ENCODE data around the gene COPS7A. TPM values are rescaled to one million over a fixed set of nuclear protein-coding genes. Genes with fewer than 3 reads are reported as not detected.
"Not testable (repeated sequence)": the region's sequence is repeated elsewhere in the genome, so short reads cannot be mapped to it uniquely, and the experiment has no call there.

COPS7A gene
- total RNA-seq, 1 donor from 2014 or later: 31.7 TPM

DNA sequence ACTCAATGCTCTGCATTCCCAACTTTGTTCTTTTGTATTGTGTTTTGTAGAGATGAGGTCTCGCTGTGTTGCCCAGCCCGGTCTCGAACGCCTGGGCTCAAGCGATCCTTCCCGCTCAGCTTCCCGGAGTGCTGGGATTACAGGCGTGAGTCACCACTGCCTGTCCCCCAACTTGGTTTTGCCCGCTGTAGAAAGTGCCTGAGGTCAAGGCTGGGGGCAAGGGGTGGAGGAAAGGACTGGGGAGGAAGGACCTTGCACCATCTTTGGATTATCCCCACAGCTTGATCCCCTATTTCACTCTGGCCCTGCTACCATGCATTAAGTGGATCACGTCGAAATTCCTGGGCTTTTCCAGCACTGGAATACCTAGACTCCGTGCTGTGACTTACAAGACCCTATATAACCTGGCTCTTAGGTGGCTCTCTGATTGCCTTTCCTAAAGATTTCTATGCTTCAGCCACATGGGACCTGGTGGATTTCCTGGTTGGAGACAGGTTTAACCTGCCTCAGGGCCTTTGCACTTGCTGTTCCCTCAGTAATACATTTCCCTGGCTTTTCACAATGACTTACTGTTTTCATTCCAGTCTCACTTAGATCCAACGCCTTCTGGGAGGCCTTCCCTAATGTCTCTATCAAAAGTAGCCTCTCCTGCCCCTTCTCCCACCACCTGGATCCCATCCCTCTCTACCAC, 22.6 kb upstream of the COPS7A start:
- DNase-seq: no peak

DNA sequence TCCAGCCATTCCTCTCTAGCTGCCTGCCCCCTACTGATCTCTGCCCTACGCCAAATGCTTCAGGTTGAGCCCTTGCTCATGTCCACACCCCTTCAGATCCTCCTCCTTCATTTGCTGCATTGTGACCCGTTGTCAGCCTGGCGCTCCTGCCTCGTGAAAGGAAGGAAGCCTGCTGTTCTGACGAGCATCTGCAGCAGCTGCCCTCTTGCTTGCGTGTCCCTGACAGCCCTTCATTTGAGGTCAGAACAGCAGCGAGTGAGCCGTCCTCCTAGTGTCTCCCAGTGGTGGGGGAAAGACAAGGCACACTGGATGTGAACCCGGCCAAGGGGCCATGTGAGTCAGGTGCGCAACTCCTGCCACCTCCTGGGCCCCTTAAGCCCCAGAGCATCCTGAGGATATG, 20.2 kb upstream of the COPS7A start:
- peak; percentile 40 for DNase-seq

DNA sequence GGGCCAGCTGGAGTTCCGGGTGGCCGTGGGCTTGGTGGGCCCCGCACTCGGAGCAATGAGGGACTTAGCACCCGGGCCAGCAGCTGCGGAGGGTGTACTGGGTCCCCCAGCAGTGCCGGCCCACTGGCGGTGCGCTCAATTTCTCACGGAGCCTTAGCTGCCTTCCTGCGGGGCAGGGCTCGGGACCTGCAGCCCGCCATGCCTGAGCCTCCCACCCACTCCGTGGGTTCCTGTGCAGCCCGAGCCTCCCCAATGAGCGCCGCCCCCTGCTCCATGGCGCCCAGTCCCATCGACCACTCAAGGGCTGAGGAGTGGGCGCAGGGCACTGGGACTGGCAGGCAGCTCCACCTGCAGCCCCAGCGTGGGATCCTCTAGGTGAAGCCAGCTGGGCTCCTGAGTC, 15.5 kb upstream of the COPS7A start:
- DNase-seq: not testable (repeated sequence)

DNA sequence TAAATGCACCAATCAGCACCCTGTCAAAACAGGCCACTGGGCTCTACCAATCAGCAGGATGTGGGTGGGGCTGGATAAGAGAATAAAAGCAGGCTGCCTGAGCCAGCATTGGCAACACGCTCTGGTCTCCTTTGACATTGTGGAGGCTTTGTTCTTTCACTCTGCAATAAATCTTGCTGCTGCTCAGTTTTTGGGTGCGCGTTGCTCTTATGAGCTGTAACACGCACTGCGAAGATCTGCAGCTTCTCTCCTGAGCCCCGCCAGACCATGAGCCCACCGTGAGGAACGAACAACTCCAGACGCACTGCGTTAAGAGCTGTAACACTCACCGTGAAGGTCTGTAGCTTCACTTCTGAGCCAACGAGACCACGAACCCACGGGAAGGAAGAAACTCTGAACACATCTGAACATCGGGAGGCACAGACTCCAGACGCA, 14.9 kb upstream of the COPS7A start:
- no peak for DNase-seq

DNA sequence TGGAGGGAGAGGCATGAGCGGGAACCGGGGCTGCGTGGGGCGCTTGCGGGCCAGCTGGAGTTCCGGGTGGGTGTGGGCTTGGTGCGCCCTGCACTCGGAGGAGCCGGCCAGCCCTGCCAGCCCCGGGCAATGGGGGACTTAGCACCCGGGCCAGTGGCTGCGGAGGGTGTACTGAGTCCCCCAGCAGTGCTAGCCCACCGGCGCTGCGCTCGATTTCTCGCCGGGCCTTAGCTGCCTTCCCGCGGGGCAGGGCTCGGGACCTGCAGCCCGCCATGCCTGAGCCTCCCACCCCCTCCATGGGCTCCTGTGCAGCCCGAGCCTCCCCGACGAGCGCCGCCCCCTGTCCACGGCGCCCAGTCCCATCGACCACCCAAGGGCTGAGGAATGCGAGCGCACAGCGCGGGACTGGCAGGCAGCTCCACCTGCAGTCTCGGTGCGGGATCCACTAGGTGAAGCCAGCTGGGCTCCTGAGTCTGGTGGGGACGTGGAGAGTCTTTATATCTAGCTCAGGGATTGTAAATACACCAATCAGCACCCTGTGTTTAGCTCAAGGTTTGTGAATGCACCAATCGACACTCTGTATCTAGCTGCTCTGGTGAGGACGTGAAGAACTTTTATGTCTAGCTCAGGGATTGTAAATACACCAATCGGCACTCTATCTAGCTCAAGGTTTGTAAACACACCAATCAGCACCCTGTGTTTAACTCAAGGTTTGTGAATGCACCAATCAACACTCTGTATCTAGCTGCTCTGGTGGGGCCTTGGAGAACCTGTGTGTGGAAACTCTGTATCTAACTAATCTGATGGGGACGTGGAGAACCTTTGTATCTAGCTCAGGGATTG, 7.6 kb upstream of the COPS7A start:
- not testable (repeated sequence) for DNase-seq

DNA sequence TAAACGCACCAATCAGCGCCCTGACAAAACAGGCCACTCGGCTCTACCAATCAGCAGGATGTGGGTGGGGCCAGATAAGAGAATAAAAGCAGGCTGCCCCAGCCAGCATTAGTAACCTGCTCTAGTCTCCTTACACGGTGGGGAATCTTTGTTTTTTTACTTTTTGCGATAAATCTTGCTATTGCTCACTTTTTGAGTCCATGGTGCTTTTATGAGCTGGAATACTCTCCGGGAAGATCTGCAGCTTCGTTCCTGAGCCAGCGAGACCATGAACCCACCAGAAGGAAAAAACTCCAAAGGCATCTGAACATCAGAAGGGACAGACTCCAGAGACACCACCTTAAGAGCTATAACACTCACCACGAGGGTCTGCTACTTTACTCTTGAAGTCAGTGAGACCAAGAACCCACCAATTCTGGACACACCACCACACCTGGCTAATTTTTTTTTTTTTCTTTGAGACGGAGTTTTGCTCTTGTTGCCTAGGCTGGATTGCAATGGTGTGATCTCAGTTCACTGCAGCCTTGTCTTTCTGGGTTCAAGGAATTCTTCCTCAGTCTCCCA, 6.9 kb upstream of the COPS7A start:
- DNase-seq: no peak

DNA sequence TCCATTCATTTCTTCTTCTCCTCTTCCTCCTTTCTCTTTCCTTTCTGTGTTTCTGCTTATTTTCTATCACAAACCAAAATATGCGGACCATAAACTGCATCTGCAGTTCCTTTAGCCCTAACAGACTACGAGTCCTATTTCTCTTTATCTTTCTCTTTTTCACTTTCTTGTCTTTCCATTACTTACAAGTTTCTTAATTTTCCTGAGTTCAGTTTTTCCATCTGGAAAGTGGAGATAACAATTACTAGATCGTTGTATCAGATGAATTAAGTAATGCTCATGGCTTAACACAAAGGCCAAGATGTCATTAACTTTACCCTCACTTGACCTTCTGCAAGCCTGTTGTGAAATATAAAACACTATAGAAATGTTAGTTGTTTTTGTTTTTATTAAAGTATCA, 983 bp upstream of the COPS7A start:
- no peak for DNase-seq

DNA sequence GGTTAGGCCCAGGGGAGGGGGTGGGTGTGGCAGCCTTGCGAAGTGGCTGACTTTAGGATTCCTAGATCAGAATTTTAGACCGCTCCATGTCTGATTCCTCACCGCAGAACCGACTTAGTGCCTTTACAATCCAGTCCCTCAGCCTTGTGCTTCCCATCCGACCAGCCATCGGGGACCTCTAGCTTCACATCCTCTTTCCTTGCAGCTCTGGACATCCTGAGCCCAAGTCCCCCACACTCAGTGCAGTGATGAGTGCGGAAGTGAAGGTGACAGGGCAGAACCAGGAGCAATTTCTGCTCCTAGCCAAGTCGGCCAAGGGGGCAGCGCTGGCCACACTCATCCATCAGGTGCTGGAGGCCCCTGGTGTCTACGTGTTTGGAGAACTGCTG, 557 bp downstream of the COPS7A start:
- peak; percentile 43 for DNase-seq

DNA sequence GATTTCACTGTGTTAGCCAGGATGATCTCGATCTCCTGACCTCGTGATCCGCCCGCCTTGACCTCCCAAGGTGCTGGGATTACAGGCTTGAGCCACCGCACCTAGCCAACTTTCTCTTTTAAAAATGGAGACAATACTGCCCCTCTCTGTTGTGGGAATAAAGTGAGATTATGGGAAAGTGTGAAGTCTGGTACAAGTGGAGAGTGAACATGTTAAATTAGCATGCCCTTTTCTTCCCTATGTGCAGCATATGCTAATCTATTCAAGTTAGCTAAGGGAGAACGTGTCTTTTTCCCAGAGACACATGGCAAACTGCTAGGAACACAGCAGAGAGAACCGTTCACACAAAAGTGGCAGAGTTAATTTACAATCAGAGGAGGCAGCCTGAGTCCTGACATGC, 1.5 kb downstream of the COPS7A start:
- DNase-seq: no peak

DNA sequence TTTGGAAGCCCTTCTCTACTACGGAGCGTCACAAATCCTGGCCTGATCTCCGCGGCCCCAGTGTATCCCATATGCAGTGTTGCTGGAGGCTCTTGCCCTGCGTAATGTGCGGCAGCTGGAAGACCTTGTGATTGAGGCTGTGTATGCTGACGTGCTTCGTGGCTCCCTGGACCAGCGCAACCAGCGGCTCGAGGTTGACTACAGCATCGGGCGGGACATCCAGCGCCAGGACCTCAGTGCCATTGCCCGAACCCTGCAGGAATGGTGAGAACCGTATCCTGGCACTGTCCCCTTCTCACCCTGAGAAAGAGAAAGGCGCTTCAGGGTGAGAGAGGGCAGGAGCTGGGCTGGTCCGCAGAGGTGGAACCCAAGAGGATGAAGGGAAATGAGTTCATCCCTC, 5.3 kb downstream of the COPS7A start:
- no peak for DNase-seq

DNA sequence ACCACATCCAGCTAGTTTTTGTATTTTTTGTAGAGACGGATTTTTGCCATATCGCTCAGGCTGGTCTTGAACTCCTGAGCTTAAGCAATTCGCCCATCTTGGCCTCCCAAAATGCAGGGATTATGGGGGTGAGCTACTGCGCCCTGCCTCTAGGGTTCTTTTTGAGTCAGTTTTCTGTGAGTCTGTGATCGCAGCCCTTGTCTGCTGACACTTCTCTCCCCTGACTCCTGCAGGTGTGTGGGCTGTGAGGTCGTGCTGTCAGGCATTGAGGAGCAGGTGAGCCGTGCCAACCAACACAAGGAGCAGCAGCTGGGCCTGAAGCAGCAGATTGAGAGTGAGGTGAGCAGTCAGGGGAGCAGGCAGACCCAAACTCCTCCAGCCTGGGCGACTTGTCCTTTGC, 6.3 kb downstream of the COPS7A start:
- DNase-seq: no peak

DNA sequence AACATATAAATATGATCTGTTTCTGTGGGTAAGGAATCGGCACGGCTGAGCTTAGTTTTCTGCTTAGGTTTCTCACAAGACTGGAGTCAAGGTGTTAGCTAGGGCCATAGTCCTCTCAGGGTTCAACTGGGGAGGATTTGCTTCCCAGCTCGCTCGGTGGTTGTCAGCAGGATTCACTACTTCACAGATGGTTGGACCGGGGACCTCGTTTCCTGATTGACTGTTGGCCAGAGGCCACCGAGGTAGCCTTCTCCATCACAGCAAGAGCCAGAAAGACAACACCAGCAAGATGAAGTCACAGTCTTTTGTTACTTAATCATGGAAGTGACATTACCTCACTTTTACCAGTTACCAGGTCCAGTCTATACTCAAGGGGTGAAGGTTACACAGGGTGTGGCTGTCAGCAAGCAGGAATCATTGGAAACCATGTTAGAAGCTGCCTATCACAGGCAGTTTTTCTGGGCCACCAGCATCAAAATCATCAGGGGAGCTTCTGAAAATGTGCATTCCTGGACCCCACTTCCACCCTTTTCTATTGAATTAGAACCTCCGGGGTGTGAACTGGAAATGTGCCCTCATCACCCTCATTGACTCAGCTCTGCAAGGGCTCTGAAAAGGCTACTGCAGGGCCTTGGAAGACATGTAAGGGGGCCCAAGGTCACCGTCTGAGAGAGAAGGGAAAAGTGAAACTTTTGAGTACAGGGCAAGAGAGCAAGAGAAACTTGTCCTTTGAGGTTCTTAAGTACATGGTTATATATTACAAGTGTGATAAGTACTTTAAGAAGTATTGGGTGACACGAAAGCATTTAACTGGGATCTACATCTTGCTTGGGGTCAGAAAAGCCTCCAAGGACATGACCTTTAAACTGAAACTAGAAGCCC, 10.9 kb downstream of the COPS7A start:
- DNase-seq: peak; percentile 42

DNA sequence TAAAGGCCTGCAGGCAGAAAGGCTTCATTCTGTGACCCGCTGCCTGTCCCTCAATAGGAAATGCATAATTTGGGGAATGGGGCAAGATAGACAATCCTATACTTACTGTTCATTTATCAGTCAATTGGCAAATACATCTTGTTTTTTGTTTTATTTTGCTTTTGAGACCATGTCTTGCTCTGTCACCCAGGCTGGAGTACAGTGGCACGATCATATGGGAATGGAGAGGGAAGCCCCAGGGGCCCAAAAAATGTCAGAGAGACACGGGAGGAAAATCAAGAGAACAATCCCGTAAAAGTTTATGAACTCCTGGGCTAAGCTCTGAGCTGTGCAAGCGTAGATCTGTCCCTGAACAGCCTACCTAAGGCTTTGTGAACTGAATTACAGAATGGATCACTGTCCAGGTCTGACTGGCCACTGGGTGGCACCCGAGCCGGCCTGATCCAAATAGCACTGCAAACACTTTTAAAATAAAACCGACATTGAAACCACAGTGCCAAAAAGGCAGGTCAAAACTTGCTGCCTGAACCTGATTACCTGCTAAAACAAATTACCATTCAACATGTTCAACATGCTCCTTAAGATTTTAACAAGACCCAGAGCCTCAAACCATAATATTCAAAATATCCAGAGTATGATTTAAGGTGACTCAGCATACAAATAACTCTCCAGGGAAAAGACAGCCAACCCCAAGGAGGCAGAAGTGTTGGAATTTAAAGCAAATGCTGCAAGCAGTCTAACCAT, 11.8 kb downstream of the COPS7A start:
- peak; percentile 75 for DNase-seq

DNA sequence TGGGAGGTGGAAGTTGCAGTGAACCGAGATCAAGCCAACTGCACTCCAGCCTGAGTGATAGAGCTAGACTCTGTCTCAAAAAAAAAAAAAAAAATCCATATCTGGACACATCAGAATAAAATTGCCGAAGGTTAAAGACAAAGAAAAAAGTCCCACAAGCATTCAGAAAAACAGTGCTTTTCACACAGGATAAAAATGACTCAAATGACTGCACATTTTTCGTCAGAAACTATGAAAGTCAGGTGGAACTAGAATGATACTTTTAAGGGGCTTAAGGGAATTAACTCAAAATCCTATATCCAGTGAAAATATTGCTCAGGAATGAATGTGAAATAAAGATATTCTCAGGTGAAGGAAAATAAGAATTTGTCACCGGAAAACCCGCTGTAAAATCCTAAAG, 12.9 kb downstream of the COPS7A start:
- no peak for DNase-seq

DNA sequence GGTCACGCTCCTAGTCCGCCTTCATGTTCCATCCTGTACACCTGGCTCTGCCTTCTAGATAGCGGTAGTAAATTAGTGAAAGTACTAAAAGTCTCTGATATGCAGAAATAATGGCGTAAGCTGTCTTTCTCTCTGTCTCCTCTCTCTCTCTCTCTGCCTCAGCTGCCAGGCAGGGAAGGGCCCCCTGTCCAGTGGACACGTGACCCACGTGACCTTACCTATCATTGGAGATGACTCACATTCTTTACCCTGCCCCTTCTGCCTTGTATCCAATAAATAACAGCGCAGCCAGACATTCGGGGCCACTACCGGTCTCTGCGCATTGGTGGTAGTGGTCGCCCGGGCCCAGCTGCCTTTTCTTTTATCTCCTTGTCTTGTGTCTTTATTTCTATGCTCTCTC, 18.2 kb downstream of the COPS7A start:
- not testable (repeated sequence) for DNase-seq

DNA sequence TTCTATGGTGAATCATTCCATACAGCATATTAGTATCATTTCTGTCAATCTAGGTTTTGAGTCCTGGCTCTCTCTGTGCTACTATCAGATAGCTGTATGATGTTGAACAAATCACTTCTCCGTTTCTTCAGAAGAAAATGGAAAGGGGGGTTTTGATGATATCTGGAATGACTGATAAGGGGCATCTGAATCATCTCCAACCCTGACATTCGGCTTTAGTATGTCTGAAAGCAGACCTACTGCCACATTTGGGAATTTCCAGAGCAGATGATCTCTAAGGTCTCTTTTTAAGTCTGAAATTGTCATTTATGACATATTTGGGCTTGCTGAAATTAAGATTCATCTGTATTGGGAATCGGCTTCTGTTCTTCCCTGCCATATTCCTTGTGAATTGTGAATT, 19.0 kb downstream of the COPS7A start:
- no peak for DNase-seq

DNA sequence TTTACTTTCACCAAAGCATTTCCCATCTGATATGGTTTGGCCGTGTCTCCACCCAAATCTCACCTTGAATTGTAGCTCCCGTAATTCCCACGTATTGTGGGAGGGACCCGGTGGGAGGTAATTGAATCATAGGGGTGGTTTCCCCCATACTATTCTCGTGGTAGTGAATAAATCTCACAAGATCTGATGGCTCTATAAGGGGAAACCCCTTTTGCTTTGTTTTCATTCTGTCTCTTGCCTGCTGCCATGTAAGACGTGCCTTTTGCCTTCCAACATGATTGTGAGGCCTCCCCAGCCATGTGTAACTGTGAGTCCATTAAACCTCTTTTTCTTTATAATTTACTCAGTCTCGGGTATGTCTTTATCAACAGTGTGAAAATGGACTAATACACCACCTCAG, 19.5 kb downstream of the COPS7A start:
- not testable (repeated sequence) for DNase-seq

DNA sequence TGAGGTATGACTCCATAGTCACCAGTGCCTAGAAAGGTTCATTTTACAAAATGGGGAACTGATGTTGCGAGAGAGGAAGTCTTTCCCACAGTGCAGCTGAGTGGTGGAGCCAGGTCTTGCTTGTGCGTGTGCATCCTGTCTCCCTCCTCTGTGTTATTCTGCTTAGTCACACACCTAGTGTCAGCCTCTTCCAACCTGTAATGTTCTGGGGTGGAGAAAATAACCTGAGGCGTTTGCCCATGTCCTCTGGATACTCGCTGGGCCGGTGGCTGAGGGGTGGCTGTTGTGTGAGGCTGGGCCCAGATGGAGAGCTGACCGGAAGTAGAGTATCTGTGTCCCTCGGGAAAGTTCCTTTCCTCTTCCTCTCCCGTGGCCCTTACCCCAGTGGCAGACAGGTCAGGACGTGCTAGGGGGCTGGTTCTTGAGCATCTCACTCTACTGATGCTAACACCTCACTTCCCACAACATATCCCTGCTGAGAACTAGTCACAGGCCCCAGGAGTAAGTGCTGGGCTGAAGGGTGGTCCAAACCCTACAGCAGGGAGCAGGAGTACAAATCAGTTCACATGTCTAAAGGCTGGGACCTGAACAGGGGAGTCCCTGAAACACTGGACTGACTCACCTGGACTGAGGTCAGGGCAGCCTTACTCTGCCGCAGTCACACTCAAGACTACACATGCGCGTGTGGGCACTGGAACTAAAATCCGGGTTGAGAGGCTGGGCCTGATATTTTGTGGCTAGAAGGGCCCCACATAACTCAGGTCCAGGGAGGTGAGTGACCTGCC, 22.1 kb downstream of the COPS7A start:
- peak; percentile 29 for DNase-seq

DNA sequence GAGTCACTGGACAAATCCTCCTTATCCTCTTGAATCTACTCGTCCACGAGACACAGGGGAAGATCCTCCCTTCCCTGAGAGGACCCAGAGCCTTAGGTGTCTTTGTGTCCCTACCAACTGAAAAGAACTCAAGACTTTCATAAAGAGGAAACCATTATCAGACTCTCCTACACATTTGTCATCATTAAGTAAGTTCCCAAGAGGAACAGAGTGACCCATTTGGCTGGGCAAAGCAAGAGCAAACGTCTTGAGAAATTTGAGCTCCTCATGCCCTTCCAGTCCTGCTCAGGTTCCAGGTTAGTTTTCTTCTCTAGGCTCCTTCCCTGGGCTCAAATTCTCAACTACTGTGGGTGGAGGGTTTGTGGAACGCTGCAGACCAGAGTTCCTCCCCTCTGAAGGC, 23.4 kb downstream of the COPS7A start:
- DNase-seq: no peak

DNA sequence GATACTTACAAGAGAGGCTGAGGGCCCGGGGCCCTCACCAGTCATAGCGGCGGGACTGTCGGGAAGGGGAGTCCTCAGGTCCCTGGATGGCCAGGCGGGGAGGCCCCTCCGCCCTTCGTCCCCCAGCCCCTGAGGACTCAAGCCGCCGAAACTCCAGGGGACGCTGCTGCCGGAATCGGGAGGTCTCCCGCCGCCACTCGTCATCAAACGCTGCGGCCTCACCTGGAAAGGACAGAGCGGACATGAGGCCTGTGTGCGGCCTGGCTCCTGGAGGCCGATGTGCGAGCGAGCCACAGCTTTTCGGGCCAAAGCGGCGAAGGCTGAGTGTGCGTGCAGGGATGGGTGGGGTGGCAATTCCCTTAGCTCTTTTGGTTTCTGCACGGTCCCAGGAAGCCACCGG, 24.9 kb downstream of the COPS7A start:
- no peak for DNase-seq

DNA sequence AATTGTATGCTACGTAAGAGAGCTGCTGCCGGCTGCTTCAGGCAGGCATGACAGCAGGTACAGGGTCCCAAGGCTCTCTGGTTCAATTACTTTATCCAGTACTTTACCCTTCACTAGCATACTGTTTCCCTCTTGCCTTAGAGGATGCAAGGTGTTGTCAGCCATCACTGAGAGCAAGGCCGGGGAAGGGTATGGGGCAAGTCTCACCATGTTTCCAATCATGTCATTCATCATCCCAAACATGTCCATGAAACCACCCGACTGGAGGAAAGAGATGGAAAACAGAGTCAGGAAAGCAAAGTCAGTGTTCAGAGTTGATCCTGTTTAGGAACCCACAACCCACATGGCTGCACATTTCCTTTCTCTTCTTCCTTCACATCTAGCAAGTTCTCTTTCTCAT, 26.7 kb downstream of the COPS7A start:
- no peak for DNase-seq
